ENCODE data around the gene PCDH9. TPM values are rescaled to one million over a fixed set of nuclear protein-coding genes. Genes with fewer than 3 reads are reported as not detected.

The PCDH9 gene
- total RNA-seq, 4 donors from 2014 or later: 0.57 to 1.7 (median 0.97) TPM

- no peaks in the 10 kb centered on the region for H3K27me3 ChIP-seq
- DNase-seq: no peak
- no peaks in the 10 kb centered on the region for H3K4me1 ChIP-seq
- no peaks in the 10 kb centered on the region for H3K36me3 ChIP-seq
- peaks cover 0 to 6% (median 0%) of the 10 kb centered on the region in 4 donors for H3K9me3 ChIP-seq
- no peak overlapping the region for H3K27ac ChIP-seq
- TF ChIP-seq POLR2A (IDR thresholded peaks at IDR 0.05) (no peak), CTCF (IDR thresholded peaks at IDR 0.05) (no peak)
- no peak overlapping the region for H3K4me3 ChIP-seq
These were observed 721.0 kb downstream of the PCDH9 start for GRCh38 chr13:66509175-66509574.

GRCh38 chr13:66508153-66508909, 721.8 kb downstream of the PCDH9 start:
- no peaks in the 10 kb centered on the region for H3K4me1 ChIP-seq
- no peak for TF ChIP-seq POLR2A (IDR thresholded peaks at IDR 0.05)
- no peak for TF ChIP-seq CTCF (IDR thresholded peaks at IDR 0.05)
- no peaks in the 10 kb centered on the region for H3K36me3 ChIP-seq
- H3K27ac ChIP-seq: no peak overlapping the region
- no peak overlapping the region for H3K4me3 ChIP-seq
- peaks cover 0 to 6% (median 0%) of the 10 kb centered on the region in 4 donors for H3K9me3 ChIP-seq
- H3K27me3 ChIP-seq: no peaks in the 10 kb centered on the region
- no peak for DNase-seq

- H3K27me3 ChIP-seq: no peaks in the 10 kb centered on the region
- H3K27ac ChIP-seq: no peak overlapping the region
- no peak overlapping the region for H3K4me3 ChIP-seq
- no peak for DNase-seq
- peaks cover 0 to 6% (median 0%) of the 10 kb centered on the region in 4 donors for H3K9me3 ChIP-seq
- no peaks in the 10 kb centered on the region for H3K36me3 ChIP-seq
- TF ChIP-seq CTCF (IDR thresholded peaks at IDR 0.05) (no peak), POLR2A (IDR thresholded peaks at IDR 0.05) (no peak)
- H3K4me1 ChIP-seq: no peaks in the 10 kb centered on the region
These were observed 723.2 kb downstream of the PCDH9 start for GRCh38 chr13:66506979-66507378.

- no peaks in the 10 kb centered on the region for H3K36me3 ChIP-seq
- TF ChIP-seq CTCF (IDR thresholded peaks at IDR 0.05) (no peak), POLR2A (IDR thresholded peaks at IDR 0.05) (no peak)
- H3K9me3 ChIP-seq: peaks cover 0 to 6% (median 0%) of the 10 kb centered on the region in 4 donors
- no peaks in the 10 kb centered on the region for H3K4me1 ChIP-seq
- H3K27me3 ChIP-seq: no peaks in the 10 kb centered on the region
- DNase-seq: no peak
- no peak overlapping the region for H3K4me3 ChIP-seq
- H3K27ac ChIP-seq: no peak overlapping the region
These were observed 723.9 kb downstream of the PCDH9 start for GRCh38 chr13:66506051-66506777.

GRCh38 chr13:66503890-66504289, 726.2 kb downstream of the PCDH9 start:
- Histone ChIP-seq H3K4me3 (no peak overlapping the region), H3K4me1 (no peaks in the 10 kb centered on the region), H3K36me3 (no peaks in the 10 kb centered on the region), H3K27me3 (no peaks in the 10 kb centered on the region), H3K9me3 (peaks cover 0 to 6% (median 0%) of the 10 kb centered on the region in 4 donors), H3K27ac (no peak overlapping the region)
- no peak for DNase-seq
- TF ChIP-seq CTCF (IDR thresholded peaks at IDR 0.05): no peak
- TF ChIP-seq POLR2A (IDR thresholded peaks at IDR 0.05): no peak

Measured in Peyer's patch (tissue), 4 donors.